Measurements from ENCODE around the gene SELENOM. TPM values are rescaled to one million over a fixed set of nuclear protein-coding genes. Genes with fewer than 3 reads are reported as not detected.
"Not testable (repeated sequence)": the region's sequence is repeated elsewhere in the genome, so short reads cannot be mapped to it uniquely, and the experiment has no call there.

The SELENOM gene
- total RNA-seq, 1 donor from 2014 or later: 2.8 TPM

DNA sequence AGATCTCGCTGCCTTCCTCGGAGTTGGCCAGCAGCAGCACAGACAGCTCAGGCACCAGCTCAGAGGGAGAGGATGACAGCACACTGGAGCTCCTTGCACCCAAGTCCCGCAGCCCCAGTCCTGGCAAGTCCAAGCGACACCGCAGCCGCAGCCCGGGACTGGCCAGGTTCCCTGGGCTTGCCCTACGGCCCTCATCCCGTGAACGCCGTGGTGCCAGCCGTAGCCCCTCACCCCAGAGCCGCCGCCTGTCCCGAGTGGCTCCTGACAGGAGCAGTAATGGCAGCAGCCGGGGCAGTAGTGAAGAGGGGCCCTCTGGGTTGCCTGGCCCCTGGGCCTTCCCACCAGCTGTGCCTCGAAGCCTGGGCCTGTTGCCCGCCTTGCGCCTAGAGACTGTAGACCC is 26.5 kb upstream of the SELENOM start:
- intact Hi-C loops (cut with micrococcal nuclease): no loop called here

DNA sequence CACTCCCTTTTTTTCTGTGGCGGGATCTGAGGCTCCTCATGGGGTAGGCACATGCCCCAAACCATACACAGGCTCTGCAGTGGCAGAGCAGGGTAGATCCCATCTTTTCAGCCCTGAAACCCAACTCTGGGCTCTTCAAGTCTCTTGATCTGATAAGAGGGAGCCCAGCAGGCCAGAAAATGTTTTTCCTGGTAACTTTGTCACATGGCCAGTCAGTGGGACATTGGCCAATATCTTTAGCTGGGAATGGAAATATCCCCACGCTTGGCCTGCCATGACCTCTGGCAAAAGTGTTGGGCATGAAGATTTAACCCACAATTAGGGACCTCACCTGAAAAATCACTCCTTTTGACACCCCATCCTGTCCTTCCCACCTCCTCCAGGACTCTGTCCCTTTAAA is 23.5 kb upstream of the SELENOM start:
- intact Hi-C loops (cut with micrococcal nuclease): no loop called here

DNA sequence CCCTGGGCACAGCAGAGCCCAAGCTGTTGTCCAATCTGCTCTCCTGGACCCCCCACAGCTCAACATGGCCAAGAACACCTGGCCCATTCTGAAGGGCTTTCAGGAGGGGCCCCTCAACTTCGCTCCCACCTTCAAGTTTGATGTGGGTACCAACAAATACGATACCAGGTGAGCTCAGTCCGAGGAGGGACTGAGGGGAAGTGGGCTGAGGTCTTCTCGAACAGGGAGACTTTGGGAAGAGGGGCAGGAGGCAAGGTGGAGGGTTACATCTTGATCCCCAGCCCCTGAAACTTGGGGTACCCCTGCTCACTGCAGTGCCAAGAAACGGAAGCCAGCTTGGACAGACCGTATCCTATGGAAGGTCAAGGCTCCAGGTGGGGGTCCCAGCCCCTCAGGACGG is 20.8 kb upstream of the SELENOM start:
- intact Hi-C loops (cut with micrococcal nuclease): no loop called here

DNA sequence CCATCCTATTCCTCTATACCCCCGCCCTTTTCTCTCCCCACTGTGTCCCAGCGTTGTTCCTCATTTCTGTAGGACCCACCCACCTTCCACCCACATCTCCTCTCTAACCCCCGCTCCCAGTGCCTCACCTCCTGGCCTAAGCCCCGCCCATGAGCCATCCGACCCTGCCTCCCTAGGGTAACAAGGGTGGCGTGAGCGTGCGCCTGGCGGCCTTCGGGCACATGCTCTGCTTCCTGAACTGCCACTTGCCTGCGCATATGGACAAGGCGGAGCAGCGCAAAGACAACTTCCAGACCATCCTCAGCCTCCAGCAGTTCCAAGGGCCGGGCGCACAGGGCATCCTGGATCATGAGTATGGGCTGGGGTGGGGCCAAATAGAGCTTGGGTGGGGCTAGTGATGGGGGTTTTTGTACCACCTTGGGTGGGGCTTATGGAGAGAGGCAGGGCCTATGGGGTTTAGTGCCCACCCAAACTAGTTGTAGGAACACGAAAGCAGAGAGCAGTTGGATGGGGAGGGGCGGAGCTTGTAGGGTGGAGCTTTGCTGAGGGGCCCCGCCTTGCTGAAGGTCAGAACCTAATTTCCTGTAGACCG is 19.9 kb upstream of the SELENOM start:
- intact Hi-C loops (cut with micrococcal nuclease): no loop called here

DNA sequence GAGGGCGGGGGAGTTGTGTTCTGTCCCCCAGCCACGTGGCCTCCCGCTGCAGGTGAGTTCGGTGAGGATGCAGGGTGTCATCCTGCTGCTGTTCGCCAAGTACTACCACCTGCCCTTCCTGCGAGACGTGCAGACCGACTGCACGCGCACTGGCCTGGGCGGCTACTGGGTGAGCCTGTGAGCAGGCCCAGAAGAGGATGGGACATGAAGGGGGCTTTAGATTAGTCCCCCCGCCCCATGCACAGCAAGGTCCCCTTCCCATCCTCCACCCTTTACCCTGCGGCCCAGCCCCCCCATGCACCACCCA is 19.5 kb upstream of the SELENOM start:
- intact Hi-C loops (cut with micrococcal nuclease): no loop called here

DNA sequence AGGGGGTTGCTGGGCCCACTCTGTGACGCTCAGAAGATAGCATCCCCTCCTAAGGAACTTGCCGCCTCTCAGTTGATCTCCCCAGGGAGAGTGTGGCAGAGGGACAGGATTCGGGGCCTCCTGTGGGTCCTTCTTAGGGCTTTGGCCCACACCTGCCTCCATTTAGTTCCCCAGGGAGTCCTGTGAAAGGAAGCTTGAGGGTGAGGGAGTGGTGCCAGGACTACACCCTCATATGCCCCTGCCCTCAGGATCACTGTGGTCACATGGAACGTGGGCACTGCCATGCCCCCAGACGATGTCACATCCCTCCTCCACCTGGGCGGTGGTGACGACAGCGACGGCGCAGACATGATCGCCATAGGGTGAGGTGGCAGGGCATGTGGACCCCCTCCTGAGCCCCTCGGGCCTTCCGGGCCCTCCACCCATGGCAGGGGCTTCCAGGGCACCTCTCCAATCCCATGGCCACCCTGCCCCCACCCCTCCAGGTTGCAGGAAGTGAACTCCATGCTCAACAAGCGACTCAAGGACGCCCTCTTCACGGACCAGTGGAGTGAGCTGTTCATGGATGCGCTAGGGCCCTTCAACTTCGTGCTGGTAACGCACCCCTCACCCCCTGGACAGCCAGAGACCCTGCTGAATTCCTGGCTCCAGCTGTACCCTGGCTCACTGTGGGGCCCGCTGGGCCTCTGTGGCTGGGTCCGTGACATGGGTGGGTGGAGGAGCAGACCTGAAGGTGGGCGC is 18.9 kb upstream of the SELENOM start:
- intact Hi-C loops (cut with micrococcal nuclease): no loop called here

DNA sequence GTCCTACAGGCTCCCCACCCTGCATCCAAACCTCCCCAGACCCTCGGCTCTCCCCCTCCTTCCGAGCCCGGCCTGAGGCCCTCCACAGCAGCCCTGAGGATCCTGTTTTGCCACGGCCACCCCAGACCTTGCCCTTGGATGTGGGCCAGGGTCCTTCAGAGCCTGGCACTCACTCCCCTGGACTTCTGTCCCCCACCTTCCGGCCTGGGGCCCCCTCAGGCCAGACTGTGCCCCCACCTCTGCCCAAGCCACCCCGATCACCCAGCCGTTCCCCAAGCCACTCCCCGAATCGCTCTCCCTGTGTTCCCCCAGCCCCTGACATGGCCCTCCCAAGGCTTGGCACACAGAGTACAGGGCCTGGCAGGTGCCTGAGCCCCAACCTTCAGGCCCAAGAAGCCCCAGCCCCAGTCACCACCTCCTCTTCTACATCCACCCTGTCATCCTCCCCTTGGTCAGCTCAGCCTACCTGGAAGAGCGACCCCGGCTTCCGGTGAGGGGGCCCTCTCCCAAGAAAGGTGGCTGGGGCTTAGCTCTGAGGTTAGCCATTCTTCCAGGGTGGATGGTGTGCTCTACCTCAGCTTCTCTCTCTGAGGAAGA is 18.3 kb upstream of the SELENOM start:
- intact Hi-C loops (cut with micrococcal nuclease): no loop called here

DNA sequence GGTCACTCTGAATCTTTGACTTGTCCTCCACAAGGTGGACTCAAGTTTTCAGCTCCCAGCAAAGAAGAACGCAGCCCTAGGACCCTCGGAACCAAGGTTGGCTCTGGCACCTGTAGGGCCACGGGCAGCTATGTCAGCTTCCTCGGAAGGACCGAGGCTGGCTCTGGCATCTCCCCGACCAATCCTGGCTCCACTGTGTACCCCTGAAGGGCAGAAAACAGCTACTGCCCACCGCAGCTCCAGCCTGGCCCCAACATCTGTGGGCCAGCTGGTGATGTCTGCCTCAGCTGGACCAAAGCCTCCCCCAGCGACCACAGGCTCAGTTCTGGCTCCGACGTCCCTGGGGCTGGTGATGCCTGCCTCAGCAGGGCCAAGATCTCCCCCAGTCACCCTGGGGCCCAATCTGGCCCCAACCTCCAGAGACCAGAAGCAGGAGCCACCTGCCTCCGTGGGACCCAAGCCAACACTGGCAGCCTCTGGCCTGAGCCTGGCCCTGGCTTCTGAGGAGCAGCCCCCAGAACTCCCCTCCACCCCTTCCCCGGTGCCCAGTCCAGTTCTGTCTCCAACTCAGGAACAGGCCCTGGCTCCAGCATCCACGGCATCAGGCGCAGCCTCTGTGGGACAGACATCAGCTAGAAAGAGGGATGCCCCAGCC is 17.6 kb upstream of the SELENOM start:
- intact Hi-C loops (cut with micrococcal nuclease): no loop called here

DNA sequence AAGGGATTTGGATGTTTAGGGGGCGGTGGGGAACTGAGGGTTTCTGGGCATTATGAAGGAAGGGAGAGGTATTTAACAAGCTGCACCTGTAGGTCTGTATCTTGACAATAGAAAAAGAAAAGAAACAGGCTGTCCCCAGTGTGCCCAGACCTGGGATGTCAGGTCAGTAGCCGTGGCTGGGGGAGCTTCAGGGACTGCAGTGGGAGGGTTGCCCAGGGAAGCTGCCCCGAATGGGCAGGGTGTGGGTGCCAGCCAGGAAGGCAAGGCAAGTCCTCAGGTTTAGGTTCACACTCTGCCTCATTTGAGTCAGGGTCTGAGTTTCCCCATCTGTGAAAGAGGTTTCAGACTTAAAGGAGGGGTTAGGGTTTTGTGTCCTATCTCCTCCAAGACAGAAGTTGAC is 16.9 kb upstream of the SELENOM start:
- intact Hi-C loops (cut with micrococcal nuclease): no loop called here

DNA sequence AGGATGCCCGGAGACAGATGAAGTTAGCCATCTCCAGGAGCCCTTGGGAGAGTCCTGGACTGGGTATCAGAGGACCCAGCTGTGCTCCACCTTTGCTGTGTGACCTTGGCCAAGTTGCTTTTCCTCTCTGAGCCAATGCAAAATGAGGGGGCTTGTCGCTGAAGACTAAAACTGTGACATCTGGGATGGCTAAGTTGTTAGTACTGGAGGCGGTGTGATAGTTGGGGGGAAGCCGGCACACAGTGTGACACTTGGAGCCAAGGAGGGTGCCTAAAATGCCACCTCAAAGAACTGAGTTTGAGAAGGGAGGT is 15.9 kb upstream of the SELENOM start:
- intact Hi-C loops (cut with micrococcal nuclease): no loop called here

DNA sequence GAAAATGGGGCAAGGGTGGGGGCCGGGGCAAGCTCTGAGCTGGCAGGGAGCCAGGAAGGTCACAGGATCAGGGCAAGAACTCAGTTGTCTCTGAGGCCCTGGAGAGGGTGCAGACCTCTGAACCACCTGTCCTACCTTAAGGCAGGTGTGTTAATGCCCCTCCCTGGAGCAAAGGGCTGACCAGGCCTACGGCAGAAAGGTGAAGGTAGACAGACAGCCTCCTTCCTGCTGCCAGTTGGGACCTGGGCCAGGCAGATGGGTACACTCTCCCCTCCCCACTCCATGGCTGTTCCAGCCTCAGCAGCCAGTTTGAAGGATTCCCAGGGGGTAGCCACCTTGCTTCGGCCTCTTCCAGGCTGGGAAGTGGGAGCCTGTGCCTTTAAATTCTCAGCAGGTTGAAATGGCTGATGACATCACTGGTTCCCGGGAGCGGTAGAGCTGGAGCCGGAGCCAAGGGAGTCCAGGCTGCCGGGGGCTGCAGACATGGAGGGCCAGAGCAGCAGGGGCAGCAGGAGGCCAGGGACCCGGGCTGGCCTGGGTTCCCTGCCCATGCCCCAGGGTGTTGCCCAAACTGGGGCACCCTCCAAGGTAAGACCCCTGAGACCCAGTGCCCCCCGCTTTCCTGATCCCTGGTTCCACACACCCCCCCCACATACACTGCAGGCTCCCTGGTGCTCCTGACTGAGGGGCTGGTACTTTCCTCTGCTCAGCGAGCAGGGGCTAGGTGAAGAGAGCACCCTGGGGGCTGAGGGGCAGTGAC is 15.3 kb upstream of the SELENOM start, which contains the start of gene INPP5J:
Gene INPP5J, plus strand, starts transcription at position 435 of the 760 bp plus-strand sequence. Its CDS starts 49 bp downstream, at position 484.
- intact Hi-C loops (cut with micrococcal nuclease): no loop called here

DNA sequence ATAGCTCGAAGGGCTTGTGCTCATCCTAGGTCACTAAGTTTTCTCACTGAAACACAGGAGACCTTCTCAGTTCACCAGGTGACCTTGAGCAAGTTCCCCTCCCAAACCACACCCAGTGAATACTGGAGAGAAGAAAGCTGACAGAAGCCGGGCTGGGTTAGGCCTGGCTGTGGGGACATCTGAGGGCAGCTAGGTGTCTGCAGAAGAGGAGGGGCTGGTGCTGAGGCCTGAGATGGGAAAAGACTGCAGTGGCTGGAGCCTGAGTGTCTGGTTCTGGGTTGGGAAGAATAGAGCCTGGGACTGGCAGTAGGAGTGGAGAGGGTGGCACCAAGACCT is 14.8 kb upstream of the SELENOM start:
- intact Hi-C loops (cut with micrococcal nuclease): no loop called here

DNA sequence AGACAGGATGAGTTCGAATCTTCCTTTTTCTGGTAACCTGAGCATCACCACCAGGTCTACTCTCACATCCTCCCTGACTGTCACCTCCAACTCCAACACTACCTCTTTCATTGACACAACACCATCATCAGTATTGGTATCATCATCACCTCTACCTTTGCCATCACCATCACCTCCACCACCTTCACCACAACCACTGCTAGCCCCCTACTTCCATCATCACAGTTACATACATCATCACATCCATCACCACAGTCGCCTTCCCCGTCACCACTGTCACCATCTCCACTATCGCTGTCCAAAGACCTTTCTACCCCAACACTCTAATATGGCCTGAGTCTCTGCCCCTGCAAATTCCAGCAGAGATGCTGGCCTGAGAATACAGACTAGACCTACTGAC is 14.0 kb upstream of the SELENOM start:
- intact Hi-C loops (cut with micrococcal nuclease): no loop called here

DNA sequence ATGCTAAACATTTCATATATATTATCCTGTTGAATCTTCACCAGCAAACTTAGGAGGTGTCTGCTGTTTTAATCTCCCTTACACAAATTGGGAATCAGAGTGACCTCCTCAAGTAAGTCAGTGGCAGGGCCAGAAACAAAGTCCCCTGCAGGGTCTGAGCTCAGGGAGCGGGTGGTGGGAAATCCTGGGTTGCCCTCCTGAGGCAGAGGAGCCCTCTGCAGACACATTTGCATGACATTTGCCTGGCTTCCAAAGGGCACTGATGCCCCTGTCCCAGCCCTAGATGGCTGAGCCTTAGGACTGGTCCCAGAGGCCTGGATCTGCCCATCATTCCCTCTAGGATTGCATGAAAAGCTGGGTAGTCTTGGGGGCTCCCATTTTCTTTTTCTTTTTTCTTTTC is 13.3 kb upstream of the SELENOM start:
- intact Hi-C loops (cut with micrococcal nuclease): no loop called here

DNA sequence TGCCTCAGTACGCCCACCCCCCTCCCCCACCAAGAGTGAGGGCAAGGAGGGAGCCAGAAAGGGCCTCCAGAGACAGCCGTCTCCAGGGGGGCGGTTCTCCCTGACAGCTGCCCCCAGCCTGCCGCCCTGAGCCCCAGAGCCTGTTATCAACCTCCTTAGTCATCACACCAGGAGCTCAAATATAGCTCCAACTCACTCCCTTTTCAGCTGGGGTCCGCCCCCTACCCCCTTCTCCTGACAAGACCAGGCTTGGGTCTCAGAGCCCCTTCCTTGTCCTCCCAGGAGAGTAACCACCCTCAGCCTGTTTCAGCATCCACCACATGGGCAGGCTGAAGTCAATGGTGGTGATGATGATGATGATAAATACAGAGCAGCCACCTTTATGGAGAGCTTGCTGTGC is 12.9 kb upstream of the SELENOM start:
- intact Hi-C loops (cut with micrococcal nuclease): no loop called here

DNA sequence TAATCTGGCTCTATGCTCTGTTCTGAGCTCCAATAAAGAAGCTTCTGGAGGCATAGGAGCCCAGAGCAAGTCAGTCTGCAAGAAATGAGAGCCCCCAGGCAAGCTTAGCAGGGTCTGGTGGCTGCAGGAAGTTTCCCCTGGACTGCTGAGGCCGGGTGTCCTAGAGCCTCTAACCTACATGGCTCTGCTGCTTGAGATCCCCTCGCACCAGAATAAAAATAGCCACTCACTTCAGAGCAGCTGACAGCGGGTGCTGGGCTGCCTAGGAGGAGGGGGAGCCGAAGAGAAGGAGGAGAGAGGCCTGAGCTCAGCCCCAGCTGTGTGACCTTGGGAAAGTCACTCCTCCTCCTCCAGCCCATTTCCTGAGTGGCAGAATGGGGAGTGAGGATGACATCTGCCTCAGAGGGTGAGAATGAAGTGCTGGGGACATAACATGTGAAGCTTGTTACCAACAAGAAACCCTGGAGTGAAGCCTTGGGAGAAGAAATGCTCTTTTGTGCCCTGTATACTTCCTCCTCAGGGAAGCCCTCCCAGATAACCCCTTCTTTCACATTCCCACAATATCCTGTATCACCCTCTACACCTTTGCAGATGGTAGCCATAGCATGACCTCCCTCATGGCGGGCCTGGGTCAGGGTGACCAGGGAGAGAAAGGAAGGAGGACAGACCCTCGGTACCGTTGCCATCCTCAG is 11.8 kb upstream of the SELENOM start:
- intact Hi-C loops (cut with micrococcal nuclease): no loop called here

DNA sequence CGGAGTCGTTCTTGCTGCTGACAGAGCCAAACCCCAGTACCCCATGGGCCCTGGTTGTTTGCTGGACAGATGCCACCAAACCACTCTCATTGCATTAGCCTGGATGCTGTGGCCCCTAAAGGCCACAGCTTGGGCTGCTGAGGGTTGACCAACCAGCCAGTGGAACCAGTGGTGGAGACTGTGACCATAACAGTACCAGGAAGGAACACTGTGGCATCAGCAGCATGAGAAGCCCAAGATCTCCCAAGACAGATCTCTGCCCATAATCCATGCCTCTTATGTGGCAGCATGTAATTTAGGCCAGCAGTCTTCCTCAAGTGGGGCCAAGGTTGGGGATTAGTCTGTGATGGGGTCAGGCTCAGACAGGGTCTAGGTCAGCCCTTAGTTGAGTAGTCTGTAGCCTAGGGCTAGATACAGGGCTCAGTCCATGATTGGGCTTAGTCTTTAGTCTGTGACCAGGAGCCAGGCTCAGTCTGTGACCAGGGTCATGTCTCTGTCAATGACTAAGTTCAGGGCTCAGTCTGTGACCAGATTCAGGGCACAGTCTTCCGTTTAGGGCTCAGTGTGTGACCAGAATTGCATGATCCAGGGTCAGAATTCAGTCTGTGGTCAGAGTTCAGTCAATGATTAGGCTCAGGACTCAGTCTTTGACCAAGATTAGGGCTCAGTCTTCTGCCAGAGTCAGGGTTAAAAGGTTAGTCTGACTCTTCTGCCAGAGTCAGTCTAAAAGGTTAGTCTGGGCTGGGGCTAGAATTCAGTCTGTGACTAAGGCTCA is 10.9 kb upstream of the SELENOM start:
- intact Hi-C loops (cut with micrococcal nuclease): no loop called here

DNA sequence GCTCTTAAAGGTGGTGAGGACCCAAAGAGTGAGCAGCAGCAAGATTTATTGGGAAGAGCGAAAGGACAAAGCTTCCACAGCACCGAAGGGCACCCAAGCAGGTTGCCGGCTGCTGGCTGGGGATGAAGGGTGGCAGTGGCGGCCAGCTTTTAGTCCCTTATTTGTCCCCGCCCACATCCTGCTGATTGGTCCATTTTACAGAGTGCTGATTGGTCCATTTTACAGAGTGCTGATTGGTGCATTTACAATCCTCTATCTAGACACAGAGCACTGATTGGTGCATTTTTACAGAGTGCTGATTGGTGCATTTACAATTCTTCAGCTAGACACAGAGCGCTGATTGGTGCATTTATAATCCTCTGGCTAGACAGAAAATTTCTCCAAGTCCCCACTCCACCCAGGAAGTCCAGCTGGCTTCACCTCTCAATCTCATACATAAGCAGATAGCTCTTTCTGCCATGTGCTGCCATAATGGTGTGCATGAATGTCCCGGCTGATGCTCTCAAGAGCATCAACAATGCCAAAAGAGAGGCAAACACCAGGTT is 5.3 kb upstream of the SELENOM start:
- intact Hi-C loops (cut with micrococcal nuclease): not testable (repeated sequence)

DNA sequence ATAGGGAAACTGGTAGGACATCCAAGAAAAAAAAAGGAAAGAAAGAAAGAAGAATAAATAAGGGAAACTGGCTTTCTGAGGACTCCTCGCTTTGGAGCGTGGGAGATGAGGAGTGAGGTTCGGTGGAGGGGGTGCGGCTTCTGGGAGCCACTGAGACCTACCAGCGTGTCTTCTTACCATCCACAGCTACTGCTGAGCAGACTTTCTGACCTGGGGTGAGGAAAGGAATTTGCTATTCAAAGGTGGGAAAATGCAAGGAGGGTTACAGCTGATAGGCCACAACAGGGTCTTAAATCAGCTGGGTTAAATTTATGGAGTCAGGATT is 488 bp upstream of the SELENOM start:
- intact Hi-C loops (cut with micrococcal nuclease): loop anchor here (1.0 to 5.0 kb wide), 4 partner anchors 24 to 204 kb away; partner anchors contain the start of gene LIMK2

DNA sequence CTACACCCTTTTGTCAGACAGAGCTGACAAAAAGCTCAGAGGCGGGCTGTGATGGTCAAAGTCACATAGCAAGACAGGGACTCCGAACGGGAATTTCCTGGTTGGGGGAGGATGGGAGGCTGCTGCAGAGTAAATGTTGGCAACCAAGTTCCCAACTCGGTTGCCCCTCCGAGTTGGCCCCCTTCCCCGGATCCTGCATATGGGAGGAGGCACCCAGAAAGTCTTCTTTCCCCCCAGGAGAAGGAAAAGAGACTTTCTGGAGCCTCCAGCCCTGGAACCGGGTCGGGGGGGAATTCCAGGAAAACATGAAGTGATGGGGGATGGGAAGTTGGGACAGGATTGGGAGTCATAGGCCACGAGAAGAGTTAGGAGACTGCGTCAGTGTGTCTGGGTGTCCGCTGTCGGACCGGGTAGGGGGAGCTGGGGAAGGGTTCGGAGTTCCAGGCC is 614 bp downstream of the SELENOM start:
- intact Hi-C loops (cut with micrococcal nuclease): loop anchor here (1.0 to 5.0 kb wide), 4 partner anchors 22 to 206 kb away; partner anchors contain the start of gene LIMK2
